ENCODE results near the gene DNASE1L2.

GRCh38 chr16:2229091-2229490, 7.2 kb upstream of the DNASE1L2 start:
- no peak for TF ChIP-seq GATA2 (IDR thresholded peaks at IDR 0.05; ENCODE audit: low read depth, low read length)
- no peak for TF ChIP-seq GATA3 (IDR thresholded peaks at IDR 0.05; ENCODE audit: low read depth, low read length)

All from SH-SY5Y (cell line).